ENCODE results near the gene SMIM1. TPM values are rescaled to one million over a fixed set of nuclear protein-coding genes. Genes with fewer than 3 reads are reported as not detected.

The SMIM1 gene
- total and polyA plus RNA-seq, 9 of the 15 experiments (the other 6 are each of a cell fraction or from before 2014, with no cell fraction given), result 2.3 to 125 (median 24.3) TPM

- TF ChIP-seq HES1 (IDR thresholded peaks at IDR 0.05; ENCODE audit: low read depth) (no peak), CBX2 (IDR thresholded peaks at IDR 0.05; ENCODE audit: insufficient read depth, low read length, poor library complexity, severe bottlenecking) (no peak), MLLT1 (IDR thresholded peaks at IDR 0.05) (no peak), FOS (IDR thresholded peaks at IDR 0.05; ENCODE audit: extremely low read depth, insufficient read length) (no peak), RBM14 (IDR thresholded peaks at IDR 0.05; ENCODE audit: borderline replicate concordance, insufficient read depth, low read depth, low read length) (no peak), POLR2A (conservative IDR thresholded peaks at IDR 0.05) (no peak), ZNF707 (CRISPR knock-in tag; conservative IDR thresholded peaks at IDR 0.05) (no peak), HCFC1 (IDR thresholded peaks at IDR 0.05; ENCODE audit: low read depth, low read length) (no peak), HMBOX1 (IDR thresholded peaks at IDR 0.05) (no peak), ARID3A (IDR thresholded peaks at IDR 0.05; ENCODE audit: borderline replicate concordance, low read depth, low read length) (no peak), SUPT5H (IDR thresholded peaks at IDR 0.05) (no peak), FOSL1 (tag; conservative IDR thresholded peaks at IDR 0.05) (peak; percentile 39), MXD1 (CRISPR knock-in tag; IDR thresholded peaks at IDR 0.05; ENCODE audit: borderline replicate concordance, poor library complexity, severe bottlenecking) (no peak), ZNF239 (CRISPR knock-in tag; IDR thresholded peaks at IDR 0.05) (no peak), NCOA6 (IDR thresholded peaks at IDR 0.05) (no peak), ZNF12 (CRISPR knock-in tag; IDR thresholded peaks at IDR 0.05) (no peak)
These were observed 1.9 kb downstream of the SMIM1 start (continued) for GRCh38 chr1:3774276-3774945.
